HG03135 (cell line): ENCODE measurements around the gene ABCA6.
A peak's percentile ranks its signal among the peaks of the same experiment; 100 is the strongest.

Source experiments
- ATAC-seq: cut with Tn5 transposase; IDR thresholded peaks from one replicate; pipeline ENCODE4 v1.9.1; 2021; ENCODE audit warnings: mild to moderate bottlenecking, moderate library complexity; ENCODE audit not compliant: unreplicated experiment

Gene ABCA6

DNA sequence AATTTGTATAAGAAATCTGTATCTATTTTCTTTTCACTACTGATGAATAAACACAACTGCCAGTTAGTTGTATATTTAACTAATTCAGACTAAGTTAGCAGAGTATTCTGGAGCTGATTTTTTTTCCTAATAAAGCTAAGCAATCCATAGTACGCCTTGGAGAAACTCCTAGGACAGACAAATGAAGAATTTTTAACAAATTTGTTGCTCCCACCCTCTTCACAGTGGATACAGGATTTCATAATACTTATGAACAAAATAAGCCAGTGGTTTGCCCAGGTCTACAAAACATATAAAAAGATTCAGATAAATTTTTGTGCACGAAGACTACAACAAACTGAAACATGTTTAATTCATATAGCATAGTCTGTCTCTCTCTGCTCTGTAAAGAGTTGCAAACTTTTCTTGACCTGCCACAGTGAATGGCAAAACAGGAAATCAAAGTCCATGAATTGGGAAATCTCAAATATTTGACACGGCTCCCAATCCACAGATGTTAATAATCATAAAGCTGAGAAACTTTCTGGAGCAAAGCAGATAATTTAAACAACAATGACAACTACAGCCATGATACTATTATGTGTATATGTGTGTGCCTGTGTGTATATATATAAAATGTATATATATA lies 594 bp upstream of the ABCA6 start:
- no peak for ATAC-seq

DNA sequence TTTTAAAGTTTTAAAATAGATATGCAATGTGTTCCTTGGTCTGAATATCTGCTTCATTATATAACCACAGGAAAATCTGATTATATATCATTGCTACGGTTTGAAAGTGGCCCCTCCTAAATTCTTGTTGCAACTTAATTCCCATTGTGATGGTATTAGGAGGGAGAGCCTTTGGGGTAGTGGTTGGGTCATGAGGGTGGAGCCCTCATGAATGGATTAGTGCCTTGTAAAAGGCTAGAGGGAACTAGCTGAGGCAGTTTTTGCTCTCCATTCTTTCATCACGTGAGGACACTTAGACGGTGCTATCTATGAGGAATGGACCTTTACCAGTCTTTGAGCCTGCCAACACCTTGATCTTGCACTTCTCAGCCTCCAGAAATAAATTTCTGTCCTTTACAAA lies 7.6 kb downstream of the ABCA6 start:
- no peak for ATAC-seq

GRCh38 chr17:69130627-69131296 lies 10.9 kb downstream of the ABCA6 start:
- ATAC-seq: no peak

- no peak for ATAC-seq
Measured at GRCh38 chr17:69123626-69124025, 18.1 kb downstream of the ABCA6 start.

- ATAC-seq: no peak
Measured at GRCh38 chr17:69122065-69122464, 19.6 kb downstream of the ABCA6 start.

DNA sequence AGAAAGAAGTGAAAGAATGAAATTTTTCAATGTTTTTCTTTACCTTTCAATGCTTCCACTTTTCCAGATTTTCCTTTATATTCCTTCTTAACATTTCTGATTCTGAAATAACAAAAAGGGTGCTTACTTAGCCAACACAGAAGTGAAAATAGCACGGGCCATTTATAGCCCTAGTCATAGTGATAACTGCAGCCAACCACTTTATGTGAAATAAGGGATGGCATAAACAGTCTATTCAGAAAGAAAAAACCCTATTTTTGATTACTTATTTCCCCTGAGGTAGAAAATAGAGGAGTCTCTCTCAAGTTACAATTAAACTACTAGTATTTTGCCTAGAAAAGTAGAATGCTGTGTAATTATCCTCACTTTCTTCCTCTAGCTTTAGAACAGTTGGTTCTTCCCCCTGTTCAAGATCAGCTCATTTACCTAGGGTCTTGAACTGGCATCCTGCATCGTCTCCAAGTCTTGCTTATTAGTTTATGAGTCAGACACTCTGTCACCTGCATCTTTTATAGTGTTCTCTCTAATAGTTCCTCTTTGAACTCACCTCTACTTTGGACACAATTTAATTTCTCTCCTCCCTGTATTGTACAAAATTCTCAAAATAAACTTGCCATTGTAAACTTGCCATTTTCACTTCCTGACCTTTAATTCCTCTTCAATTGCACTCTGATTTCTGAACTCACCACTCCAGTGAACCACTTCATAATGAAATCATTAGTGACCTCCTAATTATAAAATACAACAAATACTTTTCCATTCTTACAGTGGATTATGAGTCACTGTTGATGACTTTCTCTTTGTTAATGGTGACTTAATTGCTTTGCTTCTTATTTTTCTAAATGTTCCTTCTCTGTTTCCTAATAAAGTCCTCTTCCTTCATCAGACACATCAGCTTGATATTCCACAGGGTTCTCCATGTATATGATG lies 23.6 kb downstream of the ABCA6 start:
- ATAC-seq: peak; percentile 38

DNA sequence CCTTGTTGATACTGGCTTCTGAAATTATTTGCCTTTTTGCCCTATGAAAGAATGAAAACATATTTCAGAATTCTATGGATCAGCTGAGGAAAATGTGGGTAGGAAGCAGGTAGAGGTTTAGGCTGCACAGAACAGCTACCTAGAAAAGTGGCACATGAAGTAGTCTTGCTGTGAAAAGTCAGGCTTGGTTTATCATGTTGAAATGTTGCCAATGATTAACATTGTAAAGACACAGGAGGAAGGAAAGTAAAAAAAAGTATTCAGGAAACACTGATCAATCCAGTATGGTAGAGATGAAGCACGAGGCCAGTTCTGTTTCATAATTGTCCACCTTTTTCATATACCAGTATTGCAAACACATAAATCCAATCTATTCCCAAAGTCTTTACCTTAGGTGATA lies 29.9 kb downstream of the ABCA6 start:
- no peak for ATAC-seq

- no peak for ATAC-seq
Measured at GRCh38 chr17:69105907-69106730, 35.6 kb downstream of the ABCA6 start.

- no peak for ATAC-seq
Measured at GRCh38 chr17:69103557-69104233, 38.0 kb downstream of the ABCA6 start.

DNA sequence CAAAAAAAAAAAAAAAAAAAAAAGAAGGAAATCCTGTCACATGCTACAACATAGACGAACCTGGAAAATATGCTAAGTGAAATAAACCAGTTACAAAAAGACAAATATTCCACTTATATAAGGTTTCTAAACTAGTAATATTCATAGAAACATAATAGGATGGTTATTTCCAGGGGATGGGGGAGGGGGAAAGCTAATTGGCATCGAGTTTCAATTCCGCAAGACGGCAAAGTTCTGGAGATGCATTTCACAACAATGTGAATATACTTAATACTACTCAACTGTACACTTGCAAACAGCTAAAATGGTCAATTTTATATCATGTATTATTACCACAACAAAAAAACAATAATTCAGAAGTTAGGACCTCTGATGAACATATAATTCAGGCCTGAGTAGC lies 43.1 kb downstream of the ABCA6 start:
- ATAC-seq: no peak

GRCh38 chr17:69096541-69096940 lies 45.2 kb downstream of the ABCA6 start:
- ATAC-seq: no peak

- ATAC-seq: no peak
Measured at GRCh38 chr17:69093995-69094394, 47.7 kb downstream of the ABCA6 start.

DNA sequence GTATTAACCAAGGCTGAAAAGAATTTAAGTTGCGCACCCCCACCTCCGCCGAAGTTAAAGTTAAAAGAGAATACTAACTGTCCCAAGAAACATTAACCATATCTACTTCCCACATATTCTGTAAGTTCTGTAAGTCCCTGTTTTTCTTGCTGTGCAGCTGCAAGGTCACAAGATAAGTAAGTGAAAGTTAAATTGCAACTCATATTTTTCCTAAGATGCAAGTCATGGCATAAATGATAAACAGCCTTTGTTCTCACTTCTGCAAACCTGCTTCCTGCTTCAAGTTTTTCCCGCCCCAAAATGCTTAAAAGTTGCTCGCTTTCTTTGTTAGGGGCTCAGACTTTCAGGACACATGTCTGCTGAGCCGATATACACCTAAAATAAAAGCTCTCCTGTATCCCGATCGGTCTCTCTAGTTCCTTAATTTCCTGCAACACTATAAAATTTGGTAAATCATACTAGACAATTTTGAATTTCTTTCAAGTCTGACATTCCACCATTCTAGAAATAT lies 48.4 kb downstream of the ABCA6 start:
- no peak for ATAC-seq

DNA sequence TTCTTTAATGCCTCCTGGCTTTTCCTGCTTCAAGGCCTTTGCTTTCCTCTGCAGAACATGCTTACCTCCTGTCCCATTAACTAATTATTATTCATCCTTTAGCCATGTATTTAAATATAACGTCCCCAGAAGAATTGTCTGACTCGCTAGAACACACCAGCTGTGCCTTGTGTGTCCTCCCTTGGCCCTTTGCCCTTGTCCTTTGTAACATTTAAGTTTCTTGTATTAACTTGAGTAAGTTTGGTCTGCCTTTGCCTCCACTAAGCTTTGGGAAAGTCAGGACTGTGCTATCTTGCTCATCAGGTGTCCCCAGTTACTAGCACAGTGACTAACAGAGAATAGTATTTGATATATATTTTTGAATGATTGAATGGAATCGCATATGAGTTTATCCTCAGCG lies 51.3 kb downstream of the ABCA6 start:
- ATAC-seq: no peak

DNA sequence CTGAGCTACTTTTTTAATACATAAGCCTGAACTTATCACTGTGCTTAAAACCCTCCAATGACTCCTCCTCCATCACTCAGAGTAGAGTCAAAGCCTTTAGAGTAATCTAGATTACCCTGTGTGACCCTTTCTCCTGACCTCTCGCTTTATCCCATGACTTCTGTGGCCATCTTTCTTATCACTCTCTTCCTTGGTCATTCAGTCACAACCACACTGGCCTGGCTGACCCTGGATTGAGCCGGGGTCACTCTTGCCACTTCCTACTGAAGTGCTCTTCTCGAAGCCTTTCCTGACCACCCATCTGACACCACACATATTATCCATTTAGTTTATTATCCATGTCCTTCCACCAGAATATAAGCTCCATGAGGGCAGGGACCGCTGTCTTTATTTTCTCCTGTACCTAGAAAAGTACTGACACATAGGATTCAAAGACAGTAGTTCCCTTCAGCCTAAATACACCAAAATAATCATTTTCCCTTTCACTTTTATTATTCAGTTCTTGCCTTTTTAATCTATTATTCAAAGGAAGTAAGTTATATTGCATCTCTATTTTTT lies 53.0 kb downstream of the ABCA6 start:
- ATAC-seq: no peak

- ATAC-seq: no peak
Measured at GRCh38 chr17:69086641-69087040, 55.1 kb downstream of the ABCA6 start.

DNA sequence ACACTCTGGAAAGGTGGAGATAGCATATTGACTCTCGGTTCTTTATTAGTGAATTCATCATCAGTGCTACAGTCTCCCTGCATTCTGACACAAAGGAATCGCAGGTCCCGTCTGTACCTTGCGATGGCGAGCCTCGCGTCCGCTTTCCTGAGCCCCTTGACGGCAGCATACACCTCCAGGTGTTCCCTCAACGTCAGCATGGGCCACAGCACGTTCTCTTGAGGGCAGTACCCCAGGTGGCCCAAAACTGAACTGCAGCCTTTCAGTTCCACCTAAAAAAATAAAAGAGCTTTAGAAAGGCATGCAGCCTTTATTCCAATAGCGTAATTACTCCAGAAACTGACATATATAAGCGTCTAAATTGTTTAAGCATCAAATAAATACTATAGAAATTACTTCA lies 56.8 kb downstream of the ABCA6 start:
- no peak for ATAC-seq

GRCh38 chr17:69082696-69083095 lies 59.0 kb downstream of the ABCA6 start:
- no peak for ATAC-seq

DNA sequence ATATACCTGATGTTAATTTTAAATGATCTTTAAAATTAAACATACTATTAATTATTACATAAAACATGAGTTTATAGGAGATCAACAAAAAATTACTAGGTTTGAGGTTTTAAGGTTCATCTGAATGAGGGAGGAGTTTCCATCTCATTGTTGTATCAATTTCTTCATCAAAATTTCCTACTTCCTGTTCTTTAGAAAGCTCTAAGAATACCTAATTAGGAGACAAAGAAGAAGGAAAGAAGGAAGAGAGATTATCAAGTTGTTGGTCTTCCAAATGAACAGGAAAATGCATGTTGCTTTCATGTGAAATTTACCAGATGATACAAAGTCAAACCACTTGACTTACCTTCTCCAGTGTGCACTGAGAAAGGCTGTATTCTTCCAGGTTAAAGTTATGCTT lies 62.8 kb downstream of the ABCA6 start:
- ATAC-seq: no peak

GRCh38 chr17:69075823-69076222 lies 65.9 kb downstream of the ABCA6 start:
- no peak for ATAC-seq
